AG04450 (cell line): ENCODE measurements around the gene C10orf88. TPM values are rescaled to one million over a fixed set of nuclear protein-coding genes. Genes with fewer than 3 reads are reported as not detected.

Experiments used
- CTCF ChIA-PET: fragments of 300-600, 350-600 bp; formaldehyde crosslinking; extraction: SDS; loops from one replicate; lab custom pipeline; 2022; ENCODE audit warnings: antibody characterized with exemption, inconsistent platforms; lab: Charles Lee
- POLR2A ChIA-PET: fragments of 350-600 bp; formaldehyde crosslinking; extraction: SDS; loops from one replicate; lab custom pipeline; 2021; ENCODE audit warnings: antibody characterized with exemption, inconsistent platforms; lab: Yijun Ruan, JAX
- DNase-seq: peaks from one replicate; pipeline ENCODE4 v3.0.0-alpha.2; 2011; ENCODE audit warnings: low read depth, low spot score
- H3K27ac ChIP-seq: one replicate; pipeline ENCODE4 v1.5.1; 2012; ENCODE audit warnings: low read depth, low read length, control low read depth
- H3K27me3 ChIP-seq: one replicate; pipeline ENCODE4 v1.6.0; 2012; ENCODE audit warnings: low read length; ENCODE audit not compliant: control insufficient read depth, insufficient read depth
- H3K4me3 ChIP-seq: 2 replicates; pipeline ENCODE4 v1.5.1; 2011; ENCODE audit warnings: mild to moderate bottlenecking, low read depth, low read length, control low read depth
- H3K9me3 ChIP-seq: 2 replicates; pipeline ENCODE4 v1.5.1; 2012; ENCODE audit warnings: low read length; ENCODE audit not compliant: control insufficient read depth, insufficient read depth
- CTCF ChIP-seq: IDR thresholded peaks from 2 replicates; pipeline ENCODE4 v1.5.1; 2011; ENCODE audit warnings: low read depth, low read length, control low read depth, inconsistent platforms
- polyA plus RNA-seq: library from polyadenylated mRNA; depleted of rRNA; stranded (reverse); fragments of >200 nt; gene quantifications from 2 replicates; pipeline ENCODE4 v1.2.3, GENCODE V29; 2011

Gene C10orf88
- polyA plus RNA-seq, 1 experiment, result 8.6 TPM

- CTCF ChIA-PET, result interaction anchor here (6.6 kb wide), 1 partner anchor 17 kb away, joined by 39 read pairs; the partner anchor contains the start of gene PSTK
- no peaks in the 10 kb centered on the region for H3K9me3 ChIP-seq
- H3K27me3 ChIP-seq, result no peaks in the 10 kb centered on the region
- H3K4me3 ChIP-seq, result no peak overlapping the region
- no peak for DNase-seq
- no peak overlapping the region for H3K27ac ChIP-seq
- POLR2A ChIA-PET, result interaction anchor here (1.1 kb wide), 1 partner anchor 9 kb away, joined by 3 read pairs; no protein-coding TSS in a partner anchor
- no peak for TF ChIP-seq CTCF
Measured at GRCh38 chr10:122998360-122998917, 44.4 kb upstream of the C10orf88 start.

GRCh38 chr10:122997864-122998263, 43.8 kb upstream of the C10orf88 start:
- ChIA-PET POLR2A (interaction anchor here (1.1 kb wide), 1 partner anchor 9 kb away, joined by 3 read pairs; no protein-coding TSS in a partner anchor), CTCF (interaction anchor here (6.6 kb wide), 1 partner anchor 17 kb away, joined by 39 read pairs; the partner anchor contains the start of gene PSTK)
- Histone ChIP-seq H3K4me3 (no peak overlapping the region), H3K27ac (no peak overlapping the region), H3K27me3 (no peaks in the 10 kb centered on the region), H3K9me3 (no peaks in the 10 kb centered on the region)
- DNase-seq, result no peak
- no peak for TF ChIP-seq CTCF

- no peak overlapping the region for H3K4me3 ChIP-seq
- no peaks in the 10 kb centered on the region for H3K27me3 ChIP-seq
- H3K27ac ChIP-seq, result no peak overlapping the region
- no peak for DNase-seq
- ChIA-PET CTCF (interaction anchor here (6.6 kb wide), 1 partner anchor 15 kb away, joined by 39 read pairs; the partner anchor contains the start of gene PSTK), POLR2A (no interaction called here)
- no peaks in the 10 kb centered on the region for H3K9me3 ChIP-seq
- TF ChIP-seq CTCF, result no peak
Measured at GRCh38 chr10:122995936-122996335, 41.9 kb upstream of the C10orf88 start.

GRCh38 chr10:122993797-122994336, 39.8 kb upstream of the C10orf88 start:
- no peak for DNase-seq
- TF ChIP-seq CTCF, result no peak
- Histone ChIP-seq H3K27ac (no peak overlapping the region), H3K27me3 (no peaks in the 10 kb centered on the region), H3K9me3 (no peaks in the 10 kb centered on the region), H3K4me3 (no peak overlapping the region)
- ChIA-PET CTCF (interaction anchor here (6.6 kb wide), 1 partner anchor 13 kb away, joined by 39 read pairs; the partner anchor contains the start of gene PSTK), POLR2A (no interaction called here)

- TF ChIP-seq CTCF, result no peak
- H3K27me3 ChIP-seq, result no peaks in the 10 kb centered on the region
- no peaks in the 10 kb centered on the region for H3K9me3 ChIP-seq
- CTCF ChIA-PET, result interaction anchor here (4.1 kb wide), 1 partner anchor 12 kb away, joined by 43 read pairs; the partner anchor contains the start of gene PSTK
- POLR2A ChIA-PET, result no interaction called here
- no peak for DNase-seq
- H3K27ac ChIP-seq, result no peak overlapping the region
- H3K4me3 ChIP-seq, result no peak overlapping the region
Measured at GRCh38 chr10:122992031-122992585, 38.1 kb upstream of the C10orf88 start.
